Measurements from ENCODE around the gene IL11.

Gene IL11

GRCh38 chr19:55369653-55370304, 484 bp downstream of the IL11 start:
- DNase-seq, result peak; percentile 85

- DNase-seq, result peak; percentile 73
These were observed 1.3 kb downstream of the IL11 start for GRCh38 chr19:55368701-55369563.

GRCh38 chr19:55368106-55368505, 2.2 kb downstream of the IL11 start:
- DNase-seq, result no peak

- DNase-seq, result no peak
These were observed 3.5 kb downstream of the IL11 start for GRCh38 chr19:55366790-55367189.

- no peak for DNase-seq
These were observed 4.3 kb downstream of the IL11 start for GRCh38 chr19:55365964-55366363.

GRCh38 chr19:55365245-55365644, 5.0 kb downstream of the IL11 start:
- DNase-seq, result no peak

- no peak for DNase-seq
These were observed 7.1 kb downstream of the IL11 start, which contains the start of gene GARIN5B for GRCh38 chr19:55362990-55363716. GARIN5B (minus strand) TSS chr19:55363260; CDS start chr19:55363066, 194 bp downstream.

GRCh38 chr19:55362174-55362989, 7.9 kb downstream of the IL11 start:
- no peak for DNase-seq

GRCh38 chr19:55360902-55361301, 9.4 kb downstream of the IL11 start:
- no peak for DNase-seq

GRCh38 chr19:55358943-55359908, 11.0 kb downstream of the IL11 start:
- no peak for DNase-seq

- DNase-seq, result no peak
These were observed 11.8 kb downstream of the IL11 start for GRCh38 chr19:55358493-55358892.

GRCh38 chr19:55355213-55355821, 14.9 kb downstream of the IL11 start:
- no peak for DNase-seq

GRCh38 chr19:55354698-55355212, 15.5 kb downstream of the IL11 start, which contains the start of gene COX6B2:
COX6B2 (minus strand) TSS chr19:55354719; CDS start chr19:55354521, 198 bp downstream.
- DNase-seq, result no peak

- DNase-seq, result peak; percentile 58
These were observed 16.2 kb downstream of the IL11 start for GRCh38 chr19:55353803-55354697.

GRCh38 chr19:55353356-55353802, 16.9 kb downstream of the IL11 start:
- DNase-seq, result no peak

- DNase-seq, result no peak
These were observed 17.6 kb downstream of the IL11 start for GRCh38 chr19:55352549-55353145.

- no peak for DNase-seq
These were observed 18.2 kb downstream of the IL11 start for GRCh38 chr19:55352040-55352439.

- DNase-seq, result no peak
These were observed 19.5 kb downstream of the IL11 start for GRCh38 chr19:55350620-55351315.
